ENCODE data around the gene PRKG1. TPM values are rescaled to one million over a fixed set of nuclear protein-coding genes. Genes with fewer than 3 reads are reported as not detected.

Gene PRKG1
- total RNA-seq, 1 experiment from 2014 or later: 10.4 TPM

DNA sequence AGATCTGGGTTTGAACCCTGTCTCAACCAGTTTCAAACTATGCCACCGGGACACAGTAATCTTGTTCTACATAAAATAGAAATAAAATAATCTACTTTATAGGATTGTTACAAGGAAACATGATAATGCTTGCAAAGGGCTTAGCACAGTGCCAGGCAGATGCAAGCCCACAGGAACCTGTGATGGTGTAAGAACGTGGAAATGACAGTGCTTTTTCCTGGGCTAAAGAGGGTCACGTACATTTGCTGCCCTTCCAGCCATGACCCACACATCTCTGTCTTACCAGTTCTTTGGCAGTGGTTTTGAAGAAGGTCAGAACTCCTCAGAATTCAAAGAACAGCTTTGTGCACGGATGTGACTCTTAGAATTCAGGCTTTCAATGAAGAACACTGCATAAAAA lies 342.2 kb downstream of the PRKG1 start:
- 0 out of 7 replicates have a peak, but pooled peaks cover 0 to 3% (median 0%) of the 10 kb centered on the region in 3 experiments for H3K36me3 Mint-ChIP-seq (ENCODE audit: insufficient read depth in 1 of 3, low read depth in 3 of 3)
- Histone ChIP-seq H3K56ac (ENCODE audit: insufficient read length, low read depth, low read length) (no peak overlapping the region), H2BK120ac (ENCODE audit: low read depth, low read length, poor library complexity, severe bottlenecking) (no peak overlapping the region), H3K4ac (ENCODE audit: low read depth, low read length) (no peak overlapping the region), H3K9ac (ENCODE audit: extremely low read depth, insufficient read length, low read length) (no peak overlapping the region), H3T11ph (ENCODE audit: low read length) (no peak overlapping the region), H3K23me2 (ENCODE audit: insufficient read length, low read depth, low read length, poor library complexity, severe bottlenecking) (no peaks in the 10 kb centered on the region), H3K79me1 (ENCODE audit: insufficient read depth, low read depth, low read length, poor library complexity, severe bottlenecking) (no peaks in the 10 kb centered on the region), H3K18ac (ENCODE audit: insufficient read length, low read depth, low read length) (no peak overlapping the region), H3K27me3 (ENCODE audit: insufficient read depth, low read length) (no peaks in the 10 kb centered on the region), H2AFZ (ENCODE audit: low read length) (no peak overlapping the region), H2BK15ac (ENCODE audit: low read depth, low read length) (no peak overlapping the region), H4K8ac (replicated peaks; ENCODE audit: insufficient read length, low read depth, low read length) (no peak overlapping the region), H2BK20ac (ENCODE audit: low read depth, low read length, poor library complexity, severe bottlenecking) (no peak overlapping the region), H3K14ac (ENCODE audit: insufficient read depth, low read length) (no peak overlapping the region), H2BK12ac (ENCODE audit: insufficient read length, low read depth, low read length) (no peak overlapping the region), H3K9me3 (ENCODE audit: control insufficient read depth, low read depth, low read length) (no peaks in the 10 kb centered on the region), H2AK5ac (ENCODE audit: insufficient read length, low read length) (no peak overlapping the region), H2BK5ac (ENCODE audit: insufficient read length, low read length) (no peak overlapping the region), H3K4me2 (ENCODE audit: insufficient read depth, insufficient read length, low read length) (no peak overlapping the region), H3K4me1 (ENCODE audit: insufficient read depth, low read length) (no peaks in the 10 kb centered on the region), H4K5ac (ENCODE audit: insufficient read length, low read depth, low read length) (no peak overlapping the region), H3K27ac (ENCODE audit: insufficient read length, low read depth, low read length) (no peak overlapping the region), H4K20me1 (ENCODE audit: control insufficient read depth, insufficient read depth, insufficient read length) (no peaks in the 10 kb centered on the region), H4K91ac (ENCODE audit: insufficient read length, low read depth, low read length) (no peak overlapping the region), H3K23ac (ENCODE audit: insufficient read length, low read depth, low read length) (no peak overlapping the region), H3K79me2 (ENCODE audit: insufficient read depth, low read length) (no peaks in the 10 kb centered on the region)
- no peaks in the 10 kb centered on the region for H3K9me3 Mint-ChIP-seq
- no peak overlapping the region for H3K4me3 Mint-ChIP-seq
- no CpG with 5 or more reads among the region's 4 CpGs for WGBS (ENCODE audit: extremely low coverage, insufficient read length, low lambda C conversion rate)
- H3K27me3 Mint-ChIP-seq (ENCODE audit: low read depth): no peaks in the 10 kb centered on the region
- DNase-seq: no peak
- TF ChIP-seq, protein P1, sequence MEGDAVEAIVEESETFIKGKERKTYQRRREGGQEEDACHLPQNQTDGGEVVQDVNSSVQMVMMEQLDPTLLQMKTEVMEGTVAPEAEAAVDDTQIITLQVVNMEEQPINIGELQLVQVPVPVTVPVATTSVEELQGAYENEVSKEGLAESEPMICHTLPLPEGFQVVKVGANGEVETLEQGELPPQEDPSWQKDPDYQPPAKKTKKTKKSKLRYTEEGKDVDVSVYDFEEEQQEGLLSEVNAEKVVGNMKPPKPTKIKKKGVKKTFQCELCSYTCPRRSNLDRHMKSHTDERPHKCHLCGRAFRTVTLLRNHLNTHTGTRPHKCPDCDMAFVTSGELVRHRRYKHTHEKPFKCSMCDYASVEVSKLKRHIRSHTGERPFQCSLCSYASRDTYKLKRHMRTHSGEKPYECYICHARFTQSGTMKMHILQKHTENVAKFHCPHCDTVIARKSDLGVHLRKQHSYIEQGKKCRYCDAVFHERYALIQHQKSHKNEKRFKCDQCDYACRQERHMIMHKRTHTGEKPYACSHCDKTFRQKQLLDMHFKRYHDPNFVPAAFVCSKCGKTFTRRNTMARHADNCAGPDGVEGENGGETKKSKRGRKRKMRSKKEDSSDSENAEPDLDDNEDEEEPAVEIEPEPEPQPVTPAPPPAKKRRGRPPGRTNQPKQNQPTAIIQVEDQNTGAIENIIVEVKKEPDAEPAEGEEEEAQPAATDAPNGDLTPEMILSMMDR (conservative IDR thresholded peaks at IDR 0.05): no peak
- no peak overlapping the region for H3K27ac Mint-ChIP-seq
- no peaks in the 10 kb centered on the region for H3K4me1 Mint-ChIP-seq

Measured in H9 (cell line).